ENCODE measurements around the gene CDC14B.

The CDC14B gene

DNA sequence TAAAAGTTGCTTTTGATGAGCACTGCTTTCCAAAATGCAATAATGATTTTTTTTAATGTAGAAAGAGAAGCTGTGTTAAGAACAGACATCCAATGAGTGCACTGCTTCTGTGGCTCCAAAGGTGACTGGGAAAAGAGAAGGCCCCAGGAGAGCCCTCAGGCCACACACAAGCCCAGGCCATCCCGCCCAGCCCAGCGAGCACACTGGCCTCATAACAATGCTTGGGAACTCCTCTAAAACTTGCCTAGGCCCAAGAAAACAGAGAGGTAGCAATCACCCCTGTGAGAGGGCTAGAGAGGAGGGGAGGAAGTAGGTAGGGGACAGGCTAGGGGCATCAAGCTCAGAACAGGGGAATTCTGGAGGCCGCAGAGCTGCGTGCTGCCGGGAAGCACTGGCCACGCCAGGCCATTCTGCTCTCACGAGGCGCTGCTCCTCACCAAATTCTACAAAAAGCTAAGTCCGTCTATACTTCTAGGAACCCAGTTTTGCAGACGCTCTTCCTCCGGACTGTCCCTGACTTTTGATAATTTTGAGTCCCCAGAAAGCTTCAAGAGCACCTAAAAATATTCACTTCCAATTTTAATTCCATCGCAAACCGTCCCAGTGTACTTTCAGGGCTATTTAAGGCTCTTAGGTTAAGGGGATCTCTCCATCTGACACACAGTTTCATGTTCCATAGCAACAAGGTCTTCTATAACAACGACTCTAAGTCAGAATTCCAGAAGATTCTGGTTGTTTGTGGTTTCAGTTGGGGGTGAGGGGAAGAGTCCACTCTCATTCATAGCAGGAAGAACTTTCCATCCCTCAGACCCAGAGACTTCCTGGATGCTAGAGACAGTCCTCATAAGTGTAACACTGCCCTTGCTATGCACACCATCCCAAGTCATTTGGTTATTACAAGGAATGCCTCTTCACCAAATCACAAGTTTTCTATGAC lies 118.7 kb downstream of the CDC14B start:
- no peak for DNase-seq

DNA sequence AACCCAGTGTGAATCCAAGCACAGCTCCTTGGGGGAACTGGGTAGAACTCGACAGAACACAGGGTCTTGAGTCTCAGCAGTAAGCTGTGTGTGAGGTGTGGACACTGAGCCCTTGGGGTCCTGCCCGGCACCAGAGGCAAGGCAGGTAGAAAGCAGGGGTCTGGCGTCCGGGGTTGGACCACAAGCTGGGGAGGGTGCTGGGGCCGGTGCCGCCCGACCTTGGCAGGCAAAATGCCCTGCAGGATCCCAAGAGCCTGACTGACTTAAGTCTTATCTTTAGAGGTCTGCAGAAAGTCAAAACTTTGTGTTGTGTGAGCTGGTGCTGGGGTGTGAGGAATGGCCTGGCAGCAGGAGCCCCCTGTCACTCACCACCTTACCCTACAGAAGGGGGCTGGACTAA lies 120.4 kb downstream of the CDC14B start:
- no peak for DNase-seq

DNA sequence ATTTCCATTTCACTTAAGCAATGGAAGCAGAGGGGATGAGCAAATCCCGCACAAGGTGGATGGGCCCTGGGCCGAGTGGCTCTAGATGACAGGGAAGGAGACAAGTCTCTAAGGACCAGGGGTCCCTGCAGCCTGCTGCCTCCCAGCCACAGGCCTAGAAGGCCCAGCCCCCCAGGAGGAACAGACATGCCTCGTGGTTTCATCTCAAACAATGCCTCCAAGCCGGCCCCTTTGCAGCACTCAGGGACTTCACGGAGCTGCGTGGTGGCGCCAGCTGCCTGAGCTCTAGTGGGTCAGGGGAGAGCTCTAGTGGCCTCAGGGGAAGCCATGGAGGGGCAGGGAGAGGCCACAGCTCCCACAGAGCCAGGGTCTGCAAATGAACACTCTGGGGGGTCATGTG lies 120.8 kb downstream of the CDC14B start:
- no peak for DNase-seq

DNA sequence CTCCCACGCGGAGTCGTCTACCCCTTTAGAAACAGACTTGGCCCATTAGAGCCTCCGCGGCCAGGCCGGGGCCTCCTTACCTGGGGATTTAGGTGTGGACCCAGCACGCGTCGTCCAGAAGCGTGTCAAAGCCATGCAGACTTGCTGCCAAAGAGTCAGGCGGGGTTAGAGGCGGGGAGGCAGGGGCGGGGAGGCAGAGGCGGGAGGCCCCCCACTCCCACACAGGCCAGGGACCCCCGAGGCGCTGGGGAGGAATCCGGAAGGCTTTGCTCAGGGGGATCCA lies 122.6 kb downstream of the CDC14B start:
- no peak for DNase-seq

DNA sequence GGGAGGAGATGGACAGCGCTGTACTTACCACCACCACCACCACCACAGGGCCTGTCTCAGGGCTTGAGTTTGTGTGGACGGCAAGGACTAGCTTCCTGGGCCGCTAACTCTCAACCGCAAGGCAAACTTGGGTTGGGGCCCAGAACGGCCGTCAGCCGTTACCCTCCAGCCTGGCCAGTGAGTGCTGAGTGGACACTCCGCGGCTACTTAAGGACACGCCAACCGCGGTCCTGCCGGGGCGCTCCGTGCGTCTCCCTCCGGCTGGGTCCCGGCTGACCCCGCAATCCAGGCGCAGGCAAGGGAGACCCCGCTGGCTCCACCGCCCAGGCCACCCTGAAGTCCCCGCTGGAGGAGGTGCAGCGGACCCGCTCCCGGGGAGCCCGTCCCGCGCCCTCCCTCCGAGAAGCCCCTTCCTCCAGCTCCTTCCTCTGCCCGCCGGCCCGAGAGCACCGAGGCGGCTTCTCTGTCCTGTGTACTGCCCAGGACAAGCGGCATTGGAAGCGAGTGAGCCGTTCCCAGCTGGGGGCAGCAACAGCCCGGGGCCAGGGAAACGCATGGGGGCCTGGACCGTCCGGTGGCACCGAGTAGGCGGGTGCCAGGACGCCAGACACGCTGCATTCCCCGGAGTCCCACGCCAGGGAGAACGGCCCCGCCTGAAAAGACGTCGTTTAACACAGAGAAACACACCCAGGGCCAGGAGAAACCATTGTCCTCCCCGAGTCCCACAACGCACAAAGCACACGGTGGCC lies 123.1 kb downstream of the CDC14B start:
- DNase-seq, result no peak

DNA sequence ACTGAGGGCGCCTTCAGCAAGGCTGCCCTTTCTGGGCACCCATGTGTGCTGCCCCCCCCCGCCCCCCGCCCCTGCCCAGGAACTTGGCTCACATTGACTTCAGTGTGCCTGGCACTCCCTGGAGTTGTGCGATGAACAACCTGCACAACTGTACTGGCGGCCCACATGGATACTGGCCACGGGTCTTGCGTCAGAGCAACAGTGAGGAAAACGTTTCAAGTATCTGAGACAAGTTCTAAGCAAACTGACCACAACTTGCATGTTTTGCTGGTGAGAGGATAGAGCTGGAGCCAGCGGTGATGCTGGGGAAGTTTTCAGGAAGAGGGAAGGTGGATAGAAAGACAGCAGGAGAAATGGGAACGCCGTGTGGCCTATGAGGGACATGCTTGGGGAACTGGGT lies 124.3 kb downstream of the CDC14B start:
- DNase-seq, result no peak

DNA sequence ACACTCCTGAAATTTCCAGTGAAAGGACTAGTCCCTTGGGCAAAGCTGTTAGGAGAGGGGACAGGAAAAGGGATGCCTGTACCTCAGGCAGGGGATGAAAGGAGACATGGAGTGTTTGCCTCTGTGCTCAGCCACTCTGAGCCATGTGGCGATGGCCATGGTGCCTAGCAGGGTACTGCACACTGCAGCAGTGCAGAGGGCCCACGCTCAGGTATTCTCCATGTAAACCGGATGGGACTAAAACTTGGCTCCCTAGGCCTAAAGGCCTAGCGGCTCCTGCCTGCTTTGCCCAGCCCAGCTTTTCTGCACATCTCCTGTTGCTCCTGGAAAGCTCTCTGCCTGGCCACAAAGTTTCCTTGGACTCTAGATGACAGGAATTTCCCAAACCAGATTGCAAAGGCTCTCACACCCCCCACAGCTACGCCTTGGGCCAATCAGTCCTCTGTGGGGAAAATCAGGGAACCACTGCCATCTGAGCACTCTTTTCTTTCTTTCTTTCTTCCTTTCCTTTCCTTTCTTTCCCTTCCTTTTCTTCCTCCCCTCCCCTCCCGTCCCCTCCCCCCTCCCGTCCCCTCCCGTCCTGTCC lies 125.3 kb downstream of the CDC14B start:
- no peak for DNase-seq

DNA sequence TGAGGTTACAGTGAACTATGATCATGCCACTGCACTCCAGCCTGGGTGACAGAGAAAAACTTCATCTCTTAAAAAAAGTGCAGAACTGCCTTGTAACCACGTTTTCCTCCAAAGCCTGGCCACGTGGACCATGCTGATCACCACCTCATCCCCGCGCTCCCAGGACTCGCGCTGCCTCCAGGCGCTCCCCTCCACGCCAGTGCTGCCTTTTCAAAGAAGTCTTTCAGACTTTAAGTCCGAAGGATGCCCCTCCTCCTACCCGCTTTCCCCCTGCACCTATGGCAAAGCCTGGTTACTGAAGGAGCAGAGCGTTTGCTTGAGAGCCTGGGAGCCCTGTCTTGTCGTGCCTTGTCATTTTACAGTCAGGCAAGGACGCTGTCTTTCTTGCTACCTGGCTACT lies 125.9 kb downstream of the CDC14B start:
- no peak for DNase-seq

DNA sequence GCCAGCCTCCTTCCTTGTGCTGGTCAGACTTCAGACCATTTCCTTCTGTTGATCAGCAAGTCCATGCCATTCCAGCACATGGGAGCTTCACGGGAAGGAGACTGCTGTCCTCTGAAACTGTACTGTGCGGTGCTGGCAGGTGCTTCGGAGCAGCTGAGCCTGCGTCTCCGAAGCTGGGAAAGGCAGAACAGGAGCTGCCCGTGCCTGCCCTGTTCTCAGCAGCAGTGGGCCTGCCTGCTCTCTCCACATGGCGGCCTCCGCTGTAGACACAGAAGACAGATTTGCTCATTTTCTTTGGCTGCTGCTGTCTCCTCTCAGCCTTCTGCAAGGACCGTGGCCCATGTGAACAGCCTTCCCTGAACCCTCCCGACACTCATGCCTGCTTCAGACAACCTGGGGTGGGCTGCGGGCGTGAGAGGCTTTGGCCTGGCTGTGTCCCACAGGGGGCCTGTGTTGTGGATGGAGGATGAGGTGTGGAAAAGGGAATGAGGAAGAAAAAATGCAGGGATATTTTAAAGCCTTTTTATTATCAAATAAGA lies 126.6 kb downstream of the CDC14B start:
- no peak for DNase-seq

DNA sequence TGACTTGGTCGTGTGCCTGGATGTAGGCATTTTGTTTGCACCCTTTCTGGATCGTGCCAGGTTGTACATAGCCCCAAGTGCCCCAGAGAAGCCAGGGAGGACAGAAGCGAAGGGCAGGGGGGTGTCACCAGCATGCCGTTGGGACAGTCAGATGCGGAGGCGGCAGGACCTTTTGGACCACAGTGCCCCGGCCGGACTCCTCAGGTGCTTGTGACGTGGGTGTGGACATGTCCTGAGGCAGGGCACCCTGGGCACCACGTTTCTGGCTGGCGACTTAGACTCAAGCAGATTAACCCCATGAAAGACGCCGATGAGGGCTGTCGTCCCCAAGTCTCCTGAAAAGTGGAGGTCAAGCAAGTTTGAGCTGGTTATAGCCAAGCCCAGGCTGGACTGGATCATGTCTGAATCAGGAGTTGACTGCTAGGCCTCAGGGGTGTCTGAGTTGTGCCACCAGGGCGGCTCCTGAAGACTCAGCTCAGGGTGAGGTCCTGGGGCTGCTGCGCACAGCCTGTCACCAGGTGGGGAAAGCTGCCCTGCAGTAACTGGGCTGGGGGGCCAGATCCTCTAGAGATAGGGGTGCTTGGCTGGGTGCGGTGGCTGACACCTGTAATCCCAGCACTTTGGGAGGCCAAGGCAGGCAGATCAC lies 127.6 kb downstream of the CDC14B start:
- no peak for DNase-seq

DNA sequence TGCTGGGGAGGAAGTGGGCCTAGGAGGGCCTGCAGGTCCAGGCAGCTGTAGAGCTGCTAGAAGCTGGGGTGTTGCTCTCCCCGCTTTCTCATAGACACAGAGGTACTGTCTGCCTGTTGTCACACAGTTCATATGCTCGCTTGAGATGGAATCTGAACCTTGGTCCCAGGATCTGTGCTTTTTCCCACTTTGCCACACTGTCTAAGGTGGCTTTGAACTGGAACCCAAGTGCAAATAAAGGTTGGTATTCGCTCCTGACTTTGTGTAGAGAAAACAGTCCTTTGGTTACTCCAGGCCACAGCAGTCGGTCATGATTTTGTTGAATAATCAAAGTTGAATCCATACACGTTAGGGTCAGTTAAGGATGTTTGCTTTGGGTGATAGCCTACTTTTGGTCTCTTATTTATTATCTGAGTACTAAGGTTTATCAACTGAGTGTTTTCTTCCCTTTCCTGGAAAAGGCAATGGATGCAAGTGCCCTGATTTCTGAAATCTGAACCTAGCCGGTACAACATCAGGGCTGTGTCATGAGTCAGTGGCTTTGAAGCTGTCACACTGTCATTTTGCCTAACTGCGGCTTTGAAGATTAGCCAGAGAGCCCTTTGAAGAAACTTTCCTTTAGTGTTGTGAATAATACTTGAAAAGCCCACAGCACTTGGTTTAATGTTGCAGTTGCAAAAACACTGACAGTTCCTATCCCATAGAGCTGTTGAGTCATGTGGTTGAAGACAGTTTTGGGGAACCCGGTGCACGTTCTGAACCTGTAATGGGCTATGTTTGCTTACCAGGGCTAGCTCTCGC lies 128.4 kb downstream of the CDC14B start:
- no peak for DNase-seq

DNA sequence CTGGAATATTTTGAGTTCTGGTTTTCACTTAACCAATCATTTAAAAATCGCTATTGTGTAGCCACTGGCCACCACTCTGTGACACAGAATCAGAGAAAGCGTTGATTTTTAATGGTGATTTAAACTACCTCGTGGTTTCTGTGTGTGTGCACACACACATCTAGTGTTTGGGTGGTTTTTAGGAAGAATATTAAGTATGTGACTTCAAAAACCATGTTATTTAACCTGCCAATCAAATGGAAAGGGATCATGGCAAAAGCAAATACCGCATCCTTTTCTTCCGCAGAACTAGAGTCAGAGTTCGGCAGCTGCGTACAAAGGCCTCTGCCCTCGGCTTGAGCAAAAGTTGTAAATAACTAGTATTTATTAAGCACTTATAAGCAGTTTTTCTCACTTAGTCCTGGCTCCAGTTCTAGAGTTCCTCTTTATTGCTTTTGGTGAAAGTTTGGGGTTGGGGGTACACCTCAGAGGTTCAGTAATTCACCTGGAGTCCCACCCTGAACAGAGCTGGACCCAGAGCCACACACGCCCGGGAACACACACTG lies 129.0 kb downstream of the CDC14B start:
- no peak for DNase-seq

DNA sequence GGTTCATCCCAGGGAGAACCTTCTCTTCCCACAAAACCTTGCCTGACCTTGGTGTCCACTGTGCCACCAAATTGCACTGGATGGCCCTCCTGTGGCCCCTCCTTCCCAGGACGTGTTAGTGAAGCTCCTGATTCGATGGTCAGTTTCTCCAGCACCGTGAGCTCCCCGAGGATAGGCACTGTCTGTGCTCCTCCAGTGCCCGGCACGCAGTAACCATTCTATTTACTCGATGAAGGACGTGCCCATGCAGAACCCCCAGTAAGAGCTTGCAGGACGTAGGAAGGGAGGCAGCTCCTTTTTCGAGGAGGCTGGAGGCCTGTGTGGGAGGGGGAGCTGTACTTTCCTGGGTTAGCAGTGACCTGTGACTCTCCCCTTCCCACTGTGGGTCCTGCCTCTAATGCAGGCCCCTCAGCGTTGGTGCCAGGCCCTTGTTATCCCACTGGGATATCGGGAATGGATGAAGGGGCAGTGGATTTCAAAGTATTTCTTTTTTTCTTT lies 130.1 kb downstream of the CDC14B start:
- no peak for DNase-seq

DNA sequence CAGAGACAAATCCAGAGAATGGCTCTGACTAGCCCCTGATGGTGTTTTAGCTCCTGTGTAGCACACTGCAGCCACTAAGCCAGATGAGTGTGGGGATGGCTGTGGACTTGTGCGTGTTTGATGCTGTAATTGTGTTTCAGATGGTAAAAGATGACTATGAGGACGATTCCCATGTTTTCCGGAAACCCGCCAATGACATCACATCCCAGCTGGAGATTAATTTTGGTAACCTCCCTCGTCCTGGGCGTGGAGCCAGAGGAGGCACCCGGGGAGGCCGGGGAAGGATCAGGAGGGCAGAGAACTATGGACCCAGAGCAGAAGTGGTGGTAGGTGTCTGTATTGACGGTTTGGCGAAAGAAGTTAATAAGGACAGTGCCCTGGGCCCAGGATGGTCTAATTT lies 131.7 kb downstream of the CDC14B start:
- DNase-seq, result no peak

DNA sequence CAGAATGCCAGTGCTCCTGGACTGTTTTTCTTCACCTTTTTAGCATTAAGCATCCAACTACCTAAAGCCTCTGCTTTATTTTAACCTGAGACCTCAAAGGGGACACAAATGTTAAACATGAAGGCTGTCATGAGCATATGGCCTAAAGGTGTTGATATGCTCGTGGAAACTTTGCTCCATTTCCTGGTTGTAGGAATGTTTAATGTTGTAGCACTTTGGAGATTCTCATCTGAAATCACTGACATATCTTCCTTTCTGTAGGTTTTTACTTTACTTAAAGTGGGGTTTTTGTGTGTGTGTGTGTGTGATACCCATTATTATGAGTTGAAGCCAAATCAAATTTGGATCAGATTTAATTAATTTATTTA lies 132.6 kb downstream of the CDC14B start:
- DNase-seq, result no peak

DNA sequence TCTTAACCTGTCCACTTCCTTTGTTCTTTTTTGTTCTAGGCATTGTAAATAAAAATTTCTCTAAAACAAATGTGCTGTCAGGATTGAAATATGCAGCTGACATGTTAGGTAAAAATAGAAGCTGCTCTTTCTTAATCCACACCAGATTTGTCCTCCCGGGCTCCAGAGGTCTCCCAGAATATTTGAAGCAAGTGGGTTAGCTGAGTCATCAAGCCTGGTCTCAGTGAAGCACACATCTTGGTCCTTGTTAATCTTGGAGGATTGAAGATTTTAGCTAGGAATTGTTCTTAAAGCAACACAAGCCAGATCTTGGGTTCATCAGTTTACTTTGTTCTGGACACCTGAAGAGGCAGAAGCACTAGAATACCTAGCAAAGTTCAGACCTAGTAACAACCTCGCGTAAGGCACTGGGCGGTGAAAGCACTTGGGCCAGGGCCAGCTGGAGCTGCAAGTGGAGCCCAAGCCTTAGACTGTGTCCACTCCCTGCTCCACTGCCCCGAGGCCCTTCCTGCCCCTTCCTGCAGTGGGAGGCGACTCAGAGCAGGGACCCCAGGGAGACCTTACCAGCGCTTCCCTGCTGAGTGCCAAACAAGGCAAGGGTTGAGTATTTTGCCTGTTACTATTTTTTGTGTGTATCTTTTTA lies 133.1 kb downstream of the CDC14B start:
- no peak for DNase-seq

DNA sequence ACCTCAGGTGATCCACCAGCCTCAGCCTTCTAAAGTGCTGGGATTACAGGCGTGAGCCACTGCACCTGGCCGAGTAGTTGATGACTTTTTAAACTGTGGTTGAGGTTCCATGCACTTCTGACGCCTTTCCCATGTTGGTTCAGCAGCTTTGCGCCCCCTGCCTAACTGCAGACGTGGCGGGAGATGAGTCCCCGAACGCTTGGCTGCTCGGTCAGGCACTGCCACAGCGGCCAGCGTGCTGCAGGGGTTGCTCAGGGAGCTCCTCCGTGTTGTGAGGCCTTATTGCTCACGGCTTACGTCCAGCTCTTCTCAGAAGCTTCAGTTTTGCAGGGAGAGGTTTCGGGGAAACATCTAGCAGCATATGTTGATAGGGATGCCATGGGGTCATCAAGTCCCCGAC lies 134.4 kb downstream of the CDC14B start:
- no peak for DNase-seq

DNA sequence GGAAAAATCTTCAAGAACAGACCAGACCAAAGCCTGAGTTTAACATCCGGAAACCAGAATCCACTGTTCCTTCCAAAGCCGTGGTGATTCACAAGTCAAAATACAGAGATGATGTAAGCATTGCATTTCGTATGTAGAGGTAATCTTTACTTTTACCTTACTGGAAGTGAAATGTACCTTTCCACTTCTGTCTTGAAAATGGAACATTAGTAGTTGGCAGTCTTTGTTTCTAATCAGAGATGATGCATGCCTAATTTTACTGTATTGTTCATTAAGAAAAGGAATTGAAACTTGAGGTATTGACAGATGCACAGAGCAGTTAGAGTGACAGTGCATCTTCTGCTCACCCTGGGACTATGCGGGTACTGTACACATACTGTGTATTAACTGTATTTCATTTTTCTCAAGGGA lies 135.1 kb downstream of the CDC14B start:
- DNase-seq, result no peak

DNA sequence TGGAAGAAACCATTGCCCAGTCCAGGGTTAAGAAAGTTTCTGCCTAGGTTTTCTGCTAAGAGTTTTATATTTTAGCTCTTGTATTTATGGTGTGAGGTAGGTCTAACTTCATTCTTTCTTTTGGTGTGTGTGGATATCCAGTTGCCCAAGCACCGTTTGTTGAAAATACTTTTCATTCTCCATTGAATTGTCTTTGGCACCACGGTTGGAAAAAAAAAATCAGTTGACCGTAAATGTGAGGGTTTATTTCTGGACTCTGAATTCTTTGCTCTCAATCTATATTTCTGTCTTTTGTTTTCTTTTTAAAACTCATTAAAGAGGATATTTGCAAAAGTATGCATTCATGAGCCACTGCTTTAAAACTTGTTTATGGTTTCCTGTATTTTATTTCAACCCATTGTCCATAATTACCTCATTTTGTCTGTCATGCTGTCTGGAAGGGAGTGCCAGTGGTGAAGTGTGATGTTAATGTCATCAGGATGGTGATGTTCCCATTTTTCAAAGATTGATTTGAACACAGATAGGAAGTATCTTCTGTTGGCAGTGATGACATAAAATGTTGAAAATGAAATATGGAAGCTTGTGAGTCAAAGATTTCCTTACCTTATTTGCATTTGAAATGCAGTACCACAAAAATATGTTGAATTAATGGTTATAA lies 135.8 kb downstream of the CDC14B start:
- DNase-seq, result no peak

DNA sequence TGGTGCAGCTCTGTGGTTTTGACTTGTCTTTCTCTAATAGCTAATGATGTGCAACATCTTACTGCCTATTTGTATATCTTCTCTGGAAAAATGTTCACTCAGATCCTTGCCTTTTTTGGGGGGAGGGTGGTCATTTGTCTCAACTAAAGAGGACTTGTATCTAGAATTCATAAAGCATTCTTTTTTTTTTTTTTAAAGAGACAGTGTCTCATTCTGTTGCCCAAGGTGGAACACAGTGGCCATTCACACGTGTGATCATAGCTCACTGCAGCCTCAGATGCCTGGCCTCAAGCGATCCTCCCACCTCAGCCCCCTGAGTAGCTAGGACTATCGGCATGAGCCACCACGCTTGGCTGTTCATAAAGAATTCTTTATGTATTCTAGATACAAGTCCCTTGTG lies 136.4 kb downstream of the CDC14B start:
- no peak for DNase-seq

DNA sequence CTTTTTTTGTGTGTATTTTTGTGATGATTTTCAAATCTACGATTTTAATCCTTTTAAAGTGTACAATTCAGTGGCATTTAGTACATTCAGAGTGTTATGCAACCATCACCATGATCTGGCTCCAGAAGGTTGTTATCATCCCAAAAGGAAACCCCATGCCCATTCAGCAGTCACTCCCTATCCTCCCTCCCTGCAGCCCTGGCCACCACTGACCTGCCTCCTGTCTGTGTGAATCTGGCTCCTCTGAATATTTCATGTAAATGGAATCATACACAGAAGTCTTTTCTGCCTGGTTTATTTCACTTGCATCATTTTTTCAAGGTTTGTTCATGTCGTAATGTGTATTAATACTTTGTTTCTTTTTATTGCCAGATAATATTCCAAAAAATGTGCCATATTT lies 137.2 kb downstream of the CDC14B start:
- no peak for DNase-seq

All from NCI-H82 (cell line).